Activated CD4-positive, alpha-beta T cell treated with anti-CD3 and anti-CD28 coated beads, Interleukin-2, amount 50 U/mL, for 4 hours (primary cell): Measurements from ENCODE around the gene NPC1.
A peak's percentile ranks its signal among the peaks of the same experiment; 100 is the strongest.
"Not testable (repeated sequence)": the region's sequence is repeated elsewhere in the genome, so short reads cannot be mapped to it uniquely, and the experiment has no call there.

Source experiments
- DNase-seq, 2 experiments: peaks; one replicate each; pipeline ENCODE4 v3.0.0-alpha.2; 2020

Gene NPC1

GRCh38 chr18:23586249-23587196 lies at the start of gene NPC1:
NPC1 (minus strand) TSS chr18:23586506; CDS start chr18:23586343, 163 bp downstream.
- peak; percentile 86 to 87 for DNase-seq

GRCh38 chr18:23636071-23636399 lies 49.7 kb upstream of the NPC1 start:
- DNase-seq, result no peak

GRCh38 chr18:23635283-23636070 lies 49.2 kb upstream of the NPC1 start:
- DNase-seq, result no peak

GRCh38 chr18:23634692-23635091 lies 48.4 kb upstream of the NPC1 start:
- no peak for DNase-seq

- DNase-seq, result no peak
These were observed 46.3 kb upstream of the NPC1 start for GRCh38 chr18:23632615-23633014.

- no peak for DNase-seq
These were observed 45.4 kb upstream of the NPC1 start for GRCh38 chr18:23631746-23632145.

- DNase-seq, result no peak
These were observed 45.0 kb upstream of the NPC1 start for GRCh38 chr18:23631312-23631711.

- DNase-seq, result no peak
These were observed 43.2 kb upstream of the NPC1 start for GRCh38 chr18:23629444-23629946.

GRCh38 chr18:23627970-23628369 lies 41.7 kb upstream of the NPC1 start:
- DNase-seq, result no peak

GRCh38 chr18:23627321-23627720 lies 41.0 kb upstream of the NPC1 start:
- no peak for DNase-seq

GRCh38 chr18:23626451-23627279 lies 40.4 kb upstream of the NPC1 start:
- DNase-seq, result no peak

GRCh38 chr18:23623040-23623439 lies 36.7 kb upstream of the NPC1 start:
- no peak for DNase-seq

GRCh38 chr18:23619388-23619881 lies 33.1 kb upstream of the NPC1 start:
- DNase-seq, result peak in 1 of 2 experiments; percentile 1

- no peak for DNase-seq
These were observed 32.6 kb upstream of the NPC1 start for GRCh38 chr18:23618862-23619387.

- DNase-seq, result no peak
These were observed 31.2 kb upstream of the NPC1 start for GRCh38 chr18:23617412-23618014.

GRCh38 chr18:23616258-23616657 lies 30.0 kb upstream of the NPC1 start:
- no peak for DNase-seq

GRCh38 chr18:23614891-23615290 lies 28.6 kb upstream of the NPC1 start:
- no peak for DNase-seq

- DNase-seq, result no peak
These were observed 28.1 kb upstream of the NPC1 start for GRCh38 chr18:23614413-23614812.

- DNase-seq, result not testable (repeated sequence)
These were observed 26.8 kb upstream of the NPC1 start for GRCh38 chr18:23613091-23613475.

- no peak for DNase-seq
These were observed 26.3 kb upstream of the NPC1 start for GRCh38 chr18:23612434-23613090.

- no peak for DNase-seq
These were observed 23.2 kb upstream of the NPC1 start for GRCh38 chr18:23609390-23610023.
